HFFc6 (cell line): ENCODE data around the gene ZNF446. TPM values are rescaled to one million over a fixed set of nuclear protein-coding genes. Genes with fewer than 3 reads are reported as not detected.

Experiments used
- DNase-seq: peaks from one replicate; pipeline ENCODE4 v3.0.0-alpha.2; 2018
- H3K27ac Mint-ChIP-seq: 2 replicates; pipeline ENCODE4 v1.8.0; 2020; ENCODE audit warnings: mild to moderate bottlenecking, mixed read lengths
- H3K27me3 Mint-ChIP-seq: 2 replicates; pipeline ENCODE4 v1.8.0; 2021; ENCODE audit warnings: mild to moderate bottlenecking, moderate library complexity, mixed read lengths; ENCODE audit not compliant: insufficient read depth
- H3K36me3 Mint-ChIP-seq: 2 replicates; pipeline ENCODE4 v1.8.0; 2021; ENCODE audit warnings: low read depth, mixed read lengths
- H3K4me1 Mint-ChIP-seq: 2 replicates; pipeline ENCODE4 v1.8.0; 2020; ENCODE audit warnings: low read depth, mixed read lengths
- H3K4me3 Mint-ChIP-seq: 2 replicates; pipeline ENCODE4 v1.8.0; 2020; ENCODE audit warnings: mild to moderate bottlenecking, moderate library complexity, mixed read lengths
- H3K9me3 Mint-ChIP-seq: 2 replicates; pipeline ENCODE4 v1.8.0; 2020; ENCODE audit warnings: mild to moderate bottlenecking, mixed read lengths
- total RNA-seq, 6 experiments: library from RNA; stranded (reverse); fragmentation: NEBNext Ultra II Directional; extraction: Animal tissue kit (Norgen Biotek cat#: 25700); gene quantifications; 2 replicates in 1 of 6; 3 replicates in 5 of 6; pipeline ENCODE4 v1.2.3, GENCODE V29; 2021
- TF ChIP-seq, protein P1 (sequence below): fragments of 200-600 bp; sonication (generic); IDR thresholded peaks from 2 replicates; pipeline ENCODE4 v1.5.0; 2021; ENCODE audit warnings: antibody characterized with exemption, mild to moderate bottlenecking

Gene ZNF446
- total RNA-seq, 6 experiments from 2014 or later: 5.7 to 6.9 (median 6.2) TPM

DNA sequence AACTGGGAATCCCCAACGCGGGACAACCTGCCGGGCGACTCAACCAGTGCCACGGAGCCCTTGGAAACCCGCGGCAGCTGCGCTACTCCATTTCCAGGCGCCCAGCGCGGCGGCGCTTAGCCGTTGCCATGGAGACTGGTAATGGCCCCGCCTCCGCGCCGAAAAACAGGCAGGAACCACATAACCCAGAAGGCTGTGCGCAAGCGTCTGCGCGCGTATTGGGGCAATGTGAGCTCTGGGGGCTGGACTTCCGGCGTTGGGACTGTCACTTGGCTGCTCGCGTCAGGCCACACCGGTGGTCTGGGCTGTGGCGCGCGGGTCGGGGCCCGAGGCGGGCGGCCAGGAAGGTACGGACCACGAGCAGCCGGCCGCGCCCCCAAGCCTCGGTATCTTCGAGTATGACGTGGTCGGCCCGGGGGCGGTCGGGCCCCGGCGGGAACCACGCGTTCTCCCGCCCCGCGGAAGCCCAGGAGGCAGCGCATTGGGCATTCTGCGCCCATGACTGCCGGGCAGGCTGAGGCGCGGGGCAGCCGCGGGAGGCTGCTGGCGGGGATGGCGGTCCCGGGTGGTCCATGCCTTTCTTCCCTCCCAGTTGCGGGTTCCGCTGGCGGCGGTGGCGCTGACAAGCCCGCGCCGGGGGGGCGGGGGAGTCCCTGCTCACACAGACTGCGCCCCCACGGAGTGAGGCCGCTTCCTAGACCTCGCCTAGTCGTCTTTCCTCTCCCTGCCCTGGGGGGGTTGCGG, 24.6 kb upstream of the ZNF446 start, which contains the start of gene ZNF324B:
TSS of gene ZNF324B (plus strand) at position 265 of the 744 bp plus-strand sequence. CDS start 2,080 bp downstream, outside the sequence.
- Mint-ChIP-seq H3K27me3 (peaks cover 7% of the 10 kb centered on the region), H3K36me3 (peaks cover 28% of the 10 kb centered on the region), H3K9me3 (peaks cover 27% of the 10 kb centered on the region), H3K27ac (peak within 1 kb of the TSS; percentile 48), H3K4me1 (peaks cover 25% of the 10 kb centered on the region), H3K4me3 (peak within 1 kb of the TSS; percentile 88)
- peak; percentile 92 for DNase-seq
- TF ChIP-seq, protein P1, sequence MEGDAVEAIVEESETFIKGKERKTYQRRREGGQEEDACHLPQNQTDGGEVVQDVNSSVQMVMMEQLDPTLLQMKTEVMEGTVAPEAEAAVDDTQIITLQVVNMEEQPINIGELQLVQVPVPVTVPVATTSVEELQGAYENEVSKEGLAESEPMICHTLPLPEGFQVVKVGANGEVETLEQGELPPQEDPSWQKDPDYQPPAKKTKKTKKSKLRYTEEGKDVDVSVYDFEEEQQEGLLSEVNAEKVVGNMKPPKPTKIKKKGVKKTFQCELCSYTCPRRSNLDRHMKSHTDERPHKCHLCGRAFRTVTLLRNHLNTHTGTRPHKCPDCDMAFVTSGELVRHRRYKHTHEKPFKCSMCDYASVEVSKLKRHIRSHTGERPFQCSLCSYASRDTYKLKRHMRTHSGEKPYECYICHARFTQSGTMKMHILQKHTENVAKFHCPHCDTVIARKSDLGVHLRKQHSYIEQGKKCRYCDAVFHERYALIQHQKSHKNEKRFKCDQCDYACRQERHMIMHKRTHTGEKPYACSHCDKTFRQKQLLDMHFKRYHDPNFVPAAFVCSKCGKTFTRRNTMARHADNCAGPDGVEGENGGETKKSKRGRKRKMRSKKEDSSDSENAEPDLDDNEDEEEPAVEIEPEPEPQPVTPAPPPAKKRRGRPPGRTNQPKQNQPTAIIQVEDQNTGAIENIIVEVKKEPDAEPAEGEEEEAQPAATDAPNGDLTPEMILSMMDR: no peak; the same call in 1 of the 2 replicates

DNA sequence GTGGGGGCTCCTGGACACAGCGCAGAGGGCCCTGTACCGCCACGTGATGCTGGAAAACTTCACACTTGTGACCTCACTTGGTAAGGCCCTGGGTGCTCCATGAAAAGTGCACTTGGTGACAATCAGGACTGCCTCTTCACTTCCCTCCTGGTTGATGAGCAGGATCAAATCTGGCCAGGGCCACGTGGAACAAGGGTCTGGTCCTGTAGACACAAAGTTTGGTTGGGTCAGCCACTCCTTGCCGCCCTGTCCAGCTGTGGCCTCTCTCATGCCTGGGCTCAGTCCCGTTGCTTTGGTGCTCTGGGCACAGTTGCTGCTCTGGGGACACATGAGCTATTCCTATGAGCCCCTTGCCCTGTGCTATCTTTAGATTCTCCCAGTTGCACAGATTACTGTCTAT, 22.4 kb upstream of the ZNF446 start:
- peaks cover 13% of the 10 kb centered on the region for H3K9me3 Mint-ChIP-seq
- H3K27ac Mint-ChIP-seq: no peak overlapping the region
- no peak for DNase-seq
- TF ChIP-seq, protein P1: no peak
- peaks cover 33% of the 10 kb centered on the region for H3K36me3 Mint-ChIP-seq
- peaks cover 25% of the 10 kb centered on the region for H3K4me1 Mint-ChIP-seq
- no peak overlapping the region for H3K4me3 Mint-ChIP-seq
- H3K27me3 Mint-ChIP-seq: peaks cover 3% of the 10 kb centered on the region

DNA sequence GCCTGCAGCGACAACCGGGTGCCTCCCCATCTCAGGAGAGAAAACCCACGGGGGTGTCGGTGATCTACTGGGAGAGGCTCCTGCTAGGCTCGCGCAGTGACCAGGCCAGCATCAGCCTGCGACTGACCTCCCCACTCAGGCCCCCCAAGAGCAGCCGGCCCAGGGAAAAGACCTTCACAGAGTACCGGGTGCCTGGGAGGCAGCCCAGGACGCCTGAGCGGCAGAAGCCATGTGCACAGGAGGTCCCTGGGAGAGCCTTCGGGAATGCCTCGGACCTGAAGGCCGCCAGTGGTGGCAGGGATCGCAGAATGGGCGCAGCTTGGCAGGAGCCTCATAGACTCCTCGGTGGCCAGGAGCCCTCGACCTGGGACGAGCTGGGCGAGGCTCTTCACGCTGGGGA, 20.8 kb upstream of the ZNF446 start:
- peaks cover 3% of the 10 kb centered on the region for H3K27me3 Mint-ChIP-seq
- no peak overlapping the region for H3K27ac Mint-ChIP-seq
- no peaks in the 10 kb centered on the region for H3K9me3 Mint-ChIP-seq
- H3K4me1 Mint-ChIP-seq: peaks cover 25% of the 10 kb centered on the region
- no peak for DNase-seq
- TF ChIP-seq, protein P1: no peak
- H3K4me3 Mint-ChIP-seq: no peak overlapping the region
- H3K36me3 Mint-ChIP-seq: peaks cover 23% of the 10 kb centered on the region

DNA sequence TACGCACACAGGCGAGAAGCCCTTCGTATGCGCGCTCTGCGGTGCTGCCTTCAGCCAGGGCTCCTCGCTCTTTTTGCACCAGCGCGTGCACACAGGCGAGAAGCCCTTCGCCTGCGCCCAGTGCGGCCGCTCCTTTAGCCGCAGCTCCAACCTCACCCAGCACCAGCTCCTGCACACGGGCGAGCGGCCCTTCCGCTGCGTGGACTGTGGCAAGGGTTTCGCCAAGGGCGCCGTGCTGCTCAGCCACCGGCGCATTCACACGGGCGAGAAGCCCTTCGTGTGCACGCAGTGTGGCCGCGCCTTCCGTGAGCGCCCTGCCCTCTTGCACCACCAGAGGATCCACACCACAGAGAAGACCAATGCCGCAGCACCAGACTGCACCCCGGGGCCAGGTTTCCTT, 20.0 kb upstream of the ZNF446 start:
- H3K4me1 Mint-ChIP-seq: peaks cover 18% of the 10 kb centered on the region
- no peaks in the 10 kb centered on the region for H3K9me3 Mint-ChIP-seq
- H3K4me3 Mint-ChIP-seq: no peak overlapping the region
- TF ChIP-seq, protein P1: no peak
- H3K36me3 Mint-ChIP-seq: peaks cover 23% of the 10 kb centered on the region
- no peak for DNase-seq
- no peaks in the 10 kb centered on the region; the same call in 1 of the 2 replicates for H3K27me3 Mint-ChIP-seq
- no peak overlapping the region for H3K27ac Mint-ChIP-seq

DNA sequence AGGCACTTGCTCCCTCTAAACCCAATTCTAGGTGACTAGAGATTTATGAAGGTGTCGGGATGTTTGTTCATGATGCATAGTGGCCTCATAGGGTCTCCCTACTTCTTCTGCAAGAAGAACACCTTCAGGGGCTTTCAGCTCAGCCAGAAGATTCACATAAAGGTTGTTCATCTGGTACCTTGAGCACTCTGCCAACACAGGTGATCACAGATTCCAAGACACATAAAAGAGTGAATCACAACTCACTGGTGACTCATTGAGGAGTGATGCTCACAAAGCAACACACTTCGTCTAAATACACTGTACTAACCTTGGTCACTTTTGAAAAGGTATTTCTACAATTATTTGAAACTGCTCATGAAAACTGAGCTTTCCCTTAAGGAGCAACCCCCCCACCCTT, 16.1 kb upstream of the ZNF446 start:
- H3K4me1 Mint-ChIP-seq: no peaks in the 10 kb centered on the region
- H3K36me3 Mint-ChIP-seq: peaks cover 14% of the 10 kb centered on the region
- no peak overlapping the region for H3K4me3 Mint-ChIP-seq
- H3K27ac Mint-ChIP-seq: no peak overlapping the region
- H3K9me3 Mint-ChIP-seq: no peaks in the 10 kb centered on the region
- TF ChIP-seq, protein P1: no peak
- no peak for DNase-seq
- H3K27me3 Mint-ChIP-seq: no peaks in the 10 kb centered on the region
